GM18870 (cell line): ENCODE measurements around the gene C18orf63.

ENCODE experiments used
- ATAC-seq: cut with Tn5 transposase; IDR thresholded peaks from one replicate; pipeline ENCODE4 v1.9.1; 2021; ENCODE audit warnings: moderate library complexity; ENCODE audit not compliant: unreplicated experiment

C18orf63 gene

DNA sequence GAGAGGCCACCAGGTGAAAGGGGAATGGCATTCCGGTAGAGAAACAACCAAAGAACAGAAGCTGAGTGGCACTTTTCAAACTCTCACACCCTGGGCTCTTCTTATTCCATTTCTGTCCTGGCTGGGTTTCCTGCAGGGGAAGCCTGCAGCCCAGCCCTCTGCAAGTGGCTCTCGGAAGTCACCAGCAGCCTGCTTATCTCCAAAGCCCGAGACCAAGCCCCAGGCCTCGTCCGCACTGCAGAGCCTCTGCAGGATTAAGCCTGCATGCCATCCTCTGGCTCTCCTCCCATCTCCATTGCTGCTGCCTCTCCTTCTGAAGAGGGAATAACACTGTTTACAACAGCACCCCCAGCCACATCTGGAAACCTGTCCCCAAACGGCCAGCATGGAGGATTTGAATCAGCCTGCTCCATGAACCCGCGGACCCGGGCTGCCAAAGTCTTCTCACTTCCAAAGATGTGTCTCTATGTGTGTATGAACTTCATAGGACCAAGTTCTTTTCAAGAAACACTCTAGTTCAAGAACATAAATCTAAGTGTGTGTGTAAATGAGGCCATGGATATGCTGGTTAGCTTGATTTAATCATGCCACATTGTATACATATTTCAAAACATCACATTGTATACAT is 87.3 kb downstream of the C18orf63 start:
- ATAC-seq: no peak

DNA sequence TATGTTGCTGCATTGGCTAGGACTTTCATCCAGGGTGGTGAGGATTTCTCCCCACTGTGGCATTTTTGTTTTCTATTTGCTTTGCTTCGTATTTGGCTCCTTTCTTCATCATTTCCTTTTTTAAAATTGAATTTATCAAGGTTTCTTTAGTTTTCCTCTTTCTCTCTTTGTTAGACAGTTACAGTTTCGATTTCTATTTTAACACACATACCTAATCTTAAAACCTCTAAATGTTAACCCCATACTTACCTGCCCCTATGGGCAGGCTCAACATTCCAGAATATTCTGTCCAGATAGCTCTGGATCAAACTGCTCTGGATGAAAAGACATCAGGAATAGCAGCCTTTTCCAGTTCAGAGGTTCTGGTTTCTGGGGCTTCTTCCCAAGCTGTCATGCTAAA is 92.2 kb downstream of the C18orf63 start:
- ATAC-seq: peak; percentile 74
